ENCODE results near the gene TMEM119. TPM values are rescaled to one million over a fixed set of nuclear protein-coding genes. Genes with fewer than 3 reads are reported as not detected.

TMEM119 gene
- total RNA-seq, 2 experiments from 2014 or later, result 2.1 to 2.6 TPM

GRCh38 chr12:108547686-108548085, 50.2 kb downstream of the TMEM119 start:
- CTCF ChIA-PET, result no interaction called here

DNA sequence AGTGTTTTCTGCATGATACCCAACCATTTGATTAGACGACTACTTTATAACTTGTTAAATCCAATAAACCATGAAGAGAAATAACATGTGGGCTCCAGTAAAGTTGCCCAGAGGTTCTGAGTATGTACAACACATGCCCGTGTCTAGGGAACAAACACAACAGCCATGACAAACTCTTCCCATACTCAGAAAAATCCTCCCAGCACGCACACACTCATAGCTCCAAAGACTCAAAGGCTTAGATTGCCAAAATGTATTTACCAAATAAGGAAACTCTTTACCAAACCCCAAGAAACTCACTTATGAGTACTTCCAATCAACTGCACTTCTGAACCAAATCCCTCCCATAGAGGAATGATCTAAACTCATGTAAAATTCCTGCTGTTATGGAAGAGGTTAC, 54.2 kb downstream of the TMEM119 start:
- TF ChIP-seq CTCF (IDR thresholded peaks at IDR 0.05), result no peak
- Histone ChIP-seq H3K27ac (ENCODE audit: low read depth in 1 of 2, low read length in 2 of 2) (no peak overlapping the region), H3K9me3 (ENCODE audit: control insufficient read depth in 1 of 2, insufficient read depth in 1 of 2, low read length in 2 of 2) (no peaks in the 10 kb centered on the region), H3K27me3 (ENCODE audit: control insufficient read depth in 1 of 2, insufficient read depth in 2 of 2, low read length in 2 of 2) (no peaks in the 10 kb centered on the region), H3K4me1 (ENCODE audit: insufficient read depth, low read length) (peaks cover 3% of the 10 kb centered on the region), H3K4me3 (ENCODE audit: low read length) (no peak overlapping the region), H3K36me3 (ENCODE audit: insufficient read depth, low read length) (peaks cover 82% of the 10 kb centered on the region)
- Mint-ChIP-seq H3K9me3 (no peaks in the 10 kb centered on the region), H3K4me1 (ENCODE audit: low read depth) (peaks cover 32% of the 10 kb centered on the region), H3K36me3 (ENCODE audit: low read depth) (peaks cover 87% of the 10 kb centered on the region), H3K27ac (no peak overlapping the region), H3K27me3 (no peaks in the 10 kb centered on the region), H3K4me3 (no peak overlapping the region)
- POLR2A ChIA-PET, result interaction anchor here (1.1 to 1.4 kb wide), 2 partner anchors 17 to 18 kb away, joined by 5 to 6 read pairs; partner anchors contain the start of genes ISCU and SART3
- DNase-seq, result no peak
- CTCF ChIA-PET, result no interaction called here
- intact Hi-C loops (cut with DNase I, micrococcal nuclease), result no loop called here
- ATAC-seq (ENCODE audit: poor library complexity), result no peak

More at GRCh38 chr12:108547686-108548085, 50.2 kb downstream of the TMEM119 start:
- Histone ChIP-seq H3K27ac (ENCODE audit: low read depth in 1 of 2, low read length in 2 of 2) (no peak overlapping the region), H3K9me3 (ENCODE audit: control insufficient read depth in 1 of 2, insufficient read depth in 1 of 2, low read length in 2 of 2) (no peaks in the 10 kb centered on the region), H3K4me1 (ENCODE audit: insufficient read depth, low read length) (peaks cover 6% of the 10 kb centered on the region), H3K36me3 (ENCODE audit: insufficient read depth, low read length) (peaks cover 67% of the 10 kb centered on the region), H3K4me3 (ENCODE audit: low read length) (no peak overlapping the region), H3K27me3 (ENCODE audit: control insufficient read depth in 1 of 2, insufficient read depth in 2 of 2, low read length in 2 of 2) (no peaks in the 10 kb centered on the region)
- intact Hi-C loops (cut with DNase I, micrococcal nuclease), result no loop called here
- peaks cover 79% of the 10 kb centered on the region for H3K36me3 Mint-ChIP-seq (ENCODE audit: low read depth)
- ATAC-seq (ENCODE audit: poor library complexity) (no peak), DNase-seq (no peak)
- H3K4me1 Mint-ChIP-seq (ENCODE audit: low read depth), result peaks cover 54% of the 10 kb centered on the region
- no peaks in the 10 kb centered on the region for H3K27me3 Mint-ChIP-seq
- POLR2A ChIA-PET, result no interaction called here
- no peaks in the 10 kb centered on the region for H3K9me3 Mint-ChIP-seq
- H3K27ac Mint-ChIP-seq, result peak overlapping the region; percentile 25
- no peak overlapping the region for H3K4me3 Mint-ChIP-seq
- no peak for TF ChIP-seq CTCF (IDR thresholded peaks at IDR 0.05)

DNA sequence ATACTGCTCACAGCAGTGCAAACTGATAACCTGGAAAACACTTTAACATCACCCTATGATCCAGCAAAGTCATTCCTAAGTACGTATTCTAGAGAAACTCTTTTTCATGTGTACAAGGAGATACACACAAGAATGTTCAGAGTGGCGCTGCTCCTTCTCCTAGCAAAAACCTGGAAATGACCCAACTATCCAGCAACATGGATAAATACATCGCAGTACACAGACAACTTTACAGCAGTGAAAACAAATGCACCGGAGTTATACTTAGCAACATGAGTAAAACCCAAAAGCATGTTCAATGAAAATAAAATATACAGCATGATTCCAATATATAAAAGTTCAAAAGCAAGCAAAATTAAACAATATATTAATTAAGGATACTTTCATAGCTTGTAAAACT, 55.6 kb downstream of the TMEM119 start:
- no peak for ATAC-seq (ENCODE audit: poor library complexity)
- no peak for DNase-seq
- Mint-ChIP-seq H3K27me3 (no peaks in the 10 kb centered on the region), H3K4me3 (no peak overlapping the region), H3K4me1 (ENCODE audit: low read depth) (peaks cover 32% of the 10 kb centered on the region), H3K36me3 (ENCODE audit: low read depth) (peaks cover 89% of the 10 kb centered on the region), H3K9me3 (no peaks in the 10 kb centered on the region), H3K27ac (no peak overlapping the region)
- ChIA-PET POLR2A (no interaction called here), CTCF (no interaction called here)
- H3K9me3 ChIP-seq (ENCODE audit: control insufficient read depth in 1 of 2, insufficient read depth in 1 of 2, low read length in 2 of 2), result no peaks in the 10 kb centered on the region
- H3K36me3 ChIP-seq (ENCODE audit: insufficient read depth, low read length), result peaks cover 81% of the 10 kb centered on the region
- no peaks in the 10 kb centered on the region for H3K27me3 ChIP-seq (ENCODE audit: control insufficient read depth in 1 of 2, insufficient read depth in 2 of 2, low read length in 2 of 2)
- intact Hi-C loops (cut with DNase I, micrococcal nuclease), result no loop called here
- H3K4me3 ChIP-seq (ENCODE audit: low read length), result no peak overlapping the region
- no peak overlapping the region for H3K27ac ChIP-seq (ENCODE audit: low read depth in 1 of 2, low read length in 2 of 2)
- no peak for TF ChIP-seq CTCF (IDR thresholded peaks at IDR 0.05)
- peaks cover 3% of the 10 kb centered on the region for H3K4me1 ChIP-seq (ENCODE audit: insufficient read depth, low read length)

Small RNAs within 50 kb of the gene (microRNA-seq; reads per million reads assigned to microRNA genes)
- not detected for gene MIR4496 (ENCODE audit: borderline microRNAs expressed, borderline replicate concordance)

Other genes with a start within 250 kb of the TMEM119 start
- 1 to 10 TPM; 2.7 to 3.2 TPM for gene FICD, start 82.8 kb downstream of the TMEM119 start, total RNA-seq
- 100 to 1,000 TPM in 1 of 2 experiments, 10 to 100 TPM in 1; 95.1 to 104 TPM for gene SART3, start 36.9 kb downstream of the TMEM119 start, total RNA-seq
- gene ISCU, start 35.5 kb downstream of the TMEM119 start, total RNA-seq, result 100 to 1,000 TPM; 269 to 270 TPM
- gene SELPLG, start 35.8 kb upstream of the TMEM119 start, total RNA-seq, result 10 to 100 TPM; 25.7 to 27.8 TPM
- gene CORO1C, start 133.4 kb upstream of the TMEM119 start, total RNA-seq, result 1 to 10 TPM; 6.7 to 7.4 TPM

Measured in CD4-positive, alpha-beta T cell (primary cell).